H9 (cell line): Measurements from ENCODE around the gene NPAS3. TPM values are rescaled to one million over a fixed set of nuclear protein-coding genes. Genes with fewer than 3 reads are reported as not detected.

Source experiments
- DNase-seq: peaks from one replicate; pipeline ENCODE4 v3.0.0-alpha.2; 2017
- H2AFZ ChIP-seq: one replicate; pipeline ENCODE4 v1.6.1; 2013; ENCODE audit warnings: mild to moderate bottlenecking, low read length, control low read depth, moderate library complexity
- H2AK5ac ChIP-seq: 2 replicates; pipeline ENCODE4 v1.6.1; 2013; ENCODE audit warnings: low read length, control low read depth, mixed read lengths; ENCODE audit not compliant: insufficient read length
- H2BK120ac ChIP-seq: one replicate; pipeline ENCODE4 v1.6.1; 2013; ENCODE audit warnings: low read depth, mild to moderate bottlenecking, low read length, control low read depth, inconsistent platforms; ENCODE audit not compliant: poor library complexity, severe bottlenecking
- H2BK12ac ChIP-seq: 2 replicates; pipeline ENCODE4 v1.6.1; 2013; ENCODE audit warnings: low read length, control low read depth, mixed read lengths, low read depth; ENCODE audit not compliant: insufficient read length
- H2BK15ac ChIP-seq: 2 replicates; pipeline ENCODE4 v1.6.1; 2013; ENCODE audit warnings: low read depth, low read length, control low read depth
- H2BK20ac ChIP-seq: one replicate; pipeline ENCODE4 v1.6.1; 2013; ENCODE audit warnings: low read depth, mild to moderate bottlenecking, low read length, control low read depth, inconsistent platforms; ENCODE audit not compliant: poor library complexity, severe bottlenecking
- H2BK5ac ChIP-seq: 2 replicates; pipeline ENCODE4 v1.6.1; 2013; ENCODE audit warnings: low read length, control low read depth, mixed read lengths; ENCODE audit not compliant: insufficient read length
- H3K14ac ChIP-seq: 2 replicates; pipeline ENCODE4 v1.6.1; 2013; ENCODE audit warnings: low read length, control low read depth; ENCODE audit not compliant: insufficient read depth
- H3K18ac ChIP-seq: 2 replicates; pipeline ENCODE4 v1.6.1; 2013; ENCODE audit warnings: low read depth, mild to moderate bottlenecking, mixed read lengths, low read length, control low read depth; ENCODE audit not compliant: insufficient read length
- H3K23ac ChIP-seq: 2 replicates; pipeline ENCODE4 v1.6.1; 2013; ENCODE audit warnings: low read length, control low read depth, mixed read lengths, low read depth; ENCODE audit not compliant: insufficient read length
- H3K23me2 ChIP-seq: 2 replicates; pipeline ENCODE4 v1.6.1; 2013; ENCODE audit warnings: low read depth, mild to moderate bottlenecking, mixed read lengths, low read length, control low read depth; ENCODE audit not compliant: insufficient read length, poor library complexity, severe bottlenecking
- H3K27ac ChIP-seq: 2 replicates; pipeline ENCODE4 v1.5.1; 2013; ENCODE audit warnings: low read length, control low read depth, mixed read lengths, low read depth; ENCODE audit not compliant: insufficient read length
- H3K27me3 ChIP-seq: 2 replicates; pipeline ENCODE4 v1.6.1; 2013; ENCODE audit warnings: low read length, control low read depth, inconsistent platforms; ENCODE audit not compliant: insufficient read depth
- H3K4ac ChIP-seq: 2 replicates; pipeline ENCODE4 v1.6.1; 2013; ENCODE audit warnings: low read depth, mild to moderate bottlenecking, control low read depth, inconsistent platforms, low read length, moderate library complexity
- H3K4me1 ChIP-seq: 2 replicates; pipeline ENCODE4 v1.6.1; 2013; ENCODE audit warnings: low read length, control low read depth, inconsistent platforms; ENCODE audit not compliant: insufficient read depth
- H3K4me2 ChIP-seq: 2 replicates; pipeline ENCODE4 v1.6.1; 2013; ENCODE audit warnings: low read length, control low read depth, mixed read lengths; ENCODE audit not compliant: insufficient read length, insufficient read depth
- H3K56ac ChIP-seq: 2 replicates; pipeline ENCODE4 v1.6.1; 2013; ENCODE audit warnings: low read depth, mild to moderate bottlenecking, mixed read lengths, low read length, control low read depth; ENCODE audit not compliant: insufficient read length
- H3K79me1 ChIP-seq: 2 replicates; pipeline ENCODE4 v1.6.1; 2013; ENCODE audit warnings: low read depth, mild to moderate bottlenecking, moderate library complexity, low read length, control low read depth, inconsistent platforms; ENCODE audit not compliant: insufficient read depth, poor library complexity, severe bottlenecking
- H3K79me2 ChIP-seq: 2 replicates; pipeline ENCODE4 v1.6.1; 2013; ENCODE audit warnings: low read length, control low read depth, inconsistent platforms; ENCODE audit not compliant: insufficient read depth
- H3K9ac ChIP-seq: 2 replicates; pipeline ENCODE4 v1.6.1; 2013; ENCODE audit warnings: low read length, control low read depth, mixed read lengths; ENCODE audit not compliant: insufficient read length; ENCODE audit errors: extremely low read depth
- H3K9me3 ChIP-seq: one replicate; pipeline ENCODE4 v1.6.1; 2013; ENCODE audit warnings: low read depth, low read length, inconsistent platforms; ENCODE audit not compliant: control insufficient read depth
- H3T11ph ChIP-seq: one replicate; pipeline ENCODE4 v1.6.1; 2013; ENCODE audit warnings: mild to moderate bottlenecking, low read length, control low read depth, inconsistent platforms
- H4K20me1 ChIP-seq: one replicate; pipeline ENCODE4 v1.6.1; 2013; ENCODE audit not compliant: control insufficient read depth, insufficient read length, insufficient read depth
- H4K5ac ChIP-seq: 2 replicates; pipeline ENCODE4 v1.6.1; 2013; ENCODE audit warnings: low read depth, mild to moderate bottlenecking, mixed read lengths, low read length, control low read depth; ENCODE audit not compliant: insufficient read length
- H4K8ac ChIP-seq: replicated peaks from 2 replicates; pipeline ENCODE4 v1.6.1; 2013; ENCODE audit warnings: low read length, control low read depth, mixed read lengths, low read depth; ENCODE audit not compliant: insufficient read length
- H4K91ac ChIP-seq: 2 replicates; pipeline ENCODE4 v1.6.1; 2013; ENCODE audit warnings: low read depth, mild to moderate bottlenecking, moderate library complexity, mixed read lengths, low read length, control low read depth; ENCODE audit not compliant: insufficient read length
- H3K27ac Mint-ChIP-seq, 3 experiments: 2 replicates in 2 of 3; 3 replicates in 1 of 3; pipeline ENCODE4 v1.8.0; 2020 to 2021; ENCODE audit warnings: mixed read lengths in 3 of 3, mild to moderate bottlenecking in 1 of 3, moderate library complexity in 1 of 3
- H3K27me3 Mint-ChIP-seq: 2 replicates; pipeline ENCODE4 v1.8.0; 2021; ENCODE audit warnings: low read depth, mild to moderate bottlenecking, moderate library complexity, mixed read lengths
- H3K36me3 Mint-ChIP-seq, 3 experiments: 2 replicates in 2 of 3; 3 replicates in 1 of 3; pipeline ENCODE4 v1.8.0; 2020 to 2021; ENCODE audit warnings: low read depth in 3 of 3, mixed read lengths in 3 of 3; ENCODE audit not compliant: insufficient read depth in 1 of 3
- H3K4me1 Mint-ChIP-seq, 2 experiments: 2 replicates each; pipeline ENCODE4 v1.8.0; 2020; ENCODE audit warnings: mixed read lengths in 2 of 2
- H3K4me3 Mint-ChIP-seq, 2 experiments: 2 replicates in 1 of 2; 3 replicates in 1 of 2; pipeline ENCODE4 v1.8.0; 2020 to 2021; ENCODE audit warnings: mild to moderate bottlenecking in 2 of 2, mixed read lengths in 2 of 2, moderate library complexity in 1 of 2
- H3K9me3 Mint-ChIP-seq, 2 experiments: 2 replicates in 1 of 2; 3 replicates in 1 of 2; pipeline ENCODE4 v1.8.0; 2020; ENCODE audit warnings: mild to moderate bottlenecking in 2 of 2, mixed read lengths in 2 of 2, moderate library complexity in 1 of 2
- CTCF ChIP-seq: fragments of 200-600 bp; sonication (generic); conservative IDR thresholded peaks from 3 replicates; pipeline ENCODE4 v1.8.0; 2021; ENCODE audit warnings: antibody characterized with exemption, mild to moderate bottlenecking
- WGBS: extraction: QIAGEN DNeasy Blood & Tissue Kit; methylation state at CpG from one replicate; pipeline ENCODE4 v1.1.7; 2013; ENCODE audit warnings: missing lambda C conversion rate, low lambda C conversion rate, mixed read lengths; ENCODE audit not compliant: insufficient read length; ENCODE audit errors: extremely low coverage; 5-methylcytosine and 5-hydroxymethylcytosine counted together
- total RNA-seq: library from RNA; stranded (reverse); gene quantifications from 2 replicates; pipeline ENCODE4 v1.2.1, GENCODE V29; 2021

The NPAS3 gene
- total RNA-seq, 1 experiment from 2014 or later = 0.17 TPM

GRCh38 chr14:33685698-33686097 is 747.0 kb downstream of the NPAS3 start:
- Histone ChIP-seq H3K9me3 (no peaks in the 10 kb centered on the region), H4K8ac (no peak overlapping the region), H3K27me3 (no peaks in the 10 kb centered on the region), H3K23me2 (no peaks in the 10 kb centered on the region), H4K5ac (no peak overlapping the region), H2BK12ac (no peak overlapping the region), H2BK20ac (no peak overlapping the region), H2BK120ac (no peak overlapping the region), H3K14ac (no peak overlapping the region), H3K79me2 (no peaks in the 10 kb centered on the region), H3K27ac (no peak overlapping the region), H4K20me1 (no peaks in the 10 kb centered on the region), H3K4me1 (no peaks in the 10 kb centered on the region), H2BK15ac (no peak overlapping the region), H2AFZ (no peak overlapping the region), H3K9ac (no peak overlapping the region), H3K23ac (no peak overlapping the region), H3K79me1 (no peaks in the 10 kb centered on the region), H3K4ac (no peak overlapping the region), H2BK5ac (no peak overlapping the region), H3T11ph (no peak overlapping the region), H3K18ac (no peak overlapping the region), H2AK5ac (no peak overlapping the region), H4K91ac (no peak overlapping the region), H3K56ac (no peak overlapping the region), H3K4me2 (no peak overlapping the region)
- no CpG with 5 or more reads among the region's 1 CpG for WGBS
- no peaks in the 10 kb centered on the region for H3K36me3 Mint-ChIP-seq
- peaks cover 2 to 5% of the 10 kb centered on the region in 2 experiments for H3K4me1 Mint-ChIP-seq
- H3K27me3 Mint-ChIP-seq = no peaks in the 10 kb centered on the region
- DNase-seq = no peak
- no peak overlapping the region for H3K4me3 Mint-ChIP-seq
- H3K27ac Mint-ChIP-seq = no peak overlapping the region; a peak in 1 of 7 replicates
- H3K9me3 Mint-ChIP-seq = no peaks in the 10 kb centered on the region
- no peak for TF ChIP-seq CTCF
